Measurements from ENCODE around the gene HNRNPCL1.

- no peak for TF ChIP-seq CTCF (IDR thresholded peaks at IDR 0.05)
- TF ChIP-seq POLR2A (IDR thresholded peaks at IDR 0.05), result no peak
These were observed 37.7 kb downstream of the HNRNPCL1 start for GRCh38 chr1:12810691-12811408.

All from Peyer's patch (tissue), 4 donors.